H9 (cell line): Measurements from ENCODE around the gene IGSF9B. TPM values are rescaled to one million over a fixed set of nuclear protein-coding genes. Genes with fewer than 3 reads are reported as not detected.

Experiments
- DNase-seq: peaks from one replicate; pipeline ENCODE4 v3.0.0-alpha.2; 2017
- H2AFZ ChIP-seq: one replicate; pipeline ENCODE4 v1.6.1; 2013; ENCODE audit warnings: mild to moderate bottlenecking, low read length, control low read depth, moderate library complexity
- H2AK5ac ChIP-seq: 2 replicates; pipeline ENCODE4 v1.6.1; 2013; ENCODE audit warnings: low read length, control low read depth, mixed read lengths; ENCODE audit not compliant: insufficient read length
- H2BK120ac ChIP-seq: one replicate; pipeline ENCODE4 v1.6.1; 2013; ENCODE audit warnings: low read depth, mild to moderate bottlenecking, low read length, control low read depth, inconsistent platforms; ENCODE audit not compliant: poor library complexity, severe bottlenecking
- H2BK12ac ChIP-seq: 2 replicates; pipeline ENCODE4 v1.6.1; 2013; ENCODE audit warnings: low read length, control low read depth, mixed read lengths, low read depth; ENCODE audit not compliant: insufficient read length
- H2BK15ac ChIP-seq: 2 replicates; pipeline ENCODE4 v1.6.1; 2013; ENCODE audit warnings: low read depth, low read length, control low read depth
- H2BK20ac ChIP-seq: one replicate; pipeline ENCODE4 v1.6.1; 2013; ENCODE audit warnings: low read depth, mild to moderate bottlenecking, low read length, control low read depth, inconsistent platforms; ENCODE audit not compliant: poor library complexity, severe bottlenecking
- H2BK5ac ChIP-seq: 2 replicates; pipeline ENCODE4 v1.6.1; 2013; ENCODE audit warnings: low read length, control low read depth, mixed read lengths; ENCODE audit not compliant: insufficient read length
- H3K14ac ChIP-seq: 2 replicates; pipeline ENCODE4 v1.6.1; 2013; ENCODE audit warnings: low read length, control low read depth; ENCODE audit not compliant: insufficient read depth
- H3K18ac ChIP-seq: 2 replicates; pipeline ENCODE4 v1.6.1; 2013; ENCODE audit warnings: low read depth, mild to moderate bottlenecking, mixed read lengths, low read length, control low read depth; ENCODE audit not compliant: insufficient read length
- H3K23ac ChIP-seq: 2 replicates; pipeline ENCODE4 v1.6.1; 2013; ENCODE audit warnings: low read length, control low read depth, mixed read lengths, low read depth; ENCODE audit not compliant: insufficient read length
- H3K23me2 ChIP-seq: 2 replicates; pipeline ENCODE4 v1.6.1; 2013; ENCODE audit warnings: low read depth, mild to moderate bottlenecking, mixed read lengths, low read length, control low read depth; ENCODE audit not compliant: insufficient read length, poor library complexity, severe bottlenecking
- H3K27ac ChIP-seq: 2 replicates; pipeline ENCODE4 v1.5.1; 2013; ENCODE audit warnings: low read length, control low read depth, mixed read lengths, low read depth; ENCODE audit not compliant: insufficient read length
- H3K27me3 ChIP-seq: 2 replicates; pipeline ENCODE4 v1.6.1; 2013; ENCODE audit warnings: low read length, control low read depth, inconsistent platforms; ENCODE audit not compliant: insufficient read depth
- H3K4ac ChIP-seq: 2 replicates; pipeline ENCODE4 v1.6.1; 2013; ENCODE audit warnings: low read depth, mild to moderate bottlenecking, control low read depth, inconsistent platforms, low read length, moderate library complexity
- H3K4me1 ChIP-seq: 2 replicates; pipeline ENCODE4 v1.6.1; 2013; ENCODE audit warnings: low read length, control low read depth, inconsistent platforms; ENCODE audit not compliant: insufficient read depth
- H3K4me2 ChIP-seq: 2 replicates; pipeline ENCODE4 v1.6.1; 2013; ENCODE audit warnings: low read length, control low read depth, mixed read lengths; ENCODE audit not compliant: insufficient read length, insufficient read depth
- H3K56ac ChIP-seq: 2 replicates; pipeline ENCODE4 v1.6.1; 2013; ENCODE audit warnings: low read depth, mild to moderate bottlenecking, mixed read lengths, low read length, control low read depth; ENCODE audit not compliant: insufficient read length
- H3K79me1 ChIP-seq: 2 replicates; pipeline ENCODE4 v1.6.1; 2013; ENCODE audit warnings: low read depth, mild to moderate bottlenecking, moderate library complexity, low read length, control low read depth, inconsistent platforms; ENCODE audit not compliant: insufficient read depth, poor library complexity, severe bottlenecking
- H3K79me2 ChIP-seq: 2 replicates; pipeline ENCODE4 v1.6.1; 2013; ENCODE audit warnings: low read length, control low read depth, inconsistent platforms; ENCODE audit not compliant: insufficient read depth
- H3K9ac ChIP-seq: 2 replicates; pipeline ENCODE4 v1.6.1; 2013; ENCODE audit warnings: low read length, control low read depth, mixed read lengths; ENCODE audit not compliant: insufficient read length; ENCODE audit errors: extremely low read depth
- H3K9me3 ChIP-seq: one replicate; pipeline ENCODE4 v1.6.1; 2013; ENCODE audit warnings: low read depth, low read length, inconsistent platforms; ENCODE audit not compliant: control insufficient read depth
- H3T11ph ChIP-seq: one replicate; pipeline ENCODE4 v1.6.1; 2013; ENCODE audit warnings: mild to moderate bottlenecking, low read length, control low read depth, inconsistent platforms
- H4K20me1 ChIP-seq: one replicate; pipeline ENCODE4 v1.6.1; 2013; ENCODE audit not compliant: control insufficient read depth, insufficient read length, insufficient read depth
- H4K5ac ChIP-seq: 2 replicates; pipeline ENCODE4 v1.6.1; 2013; ENCODE audit warnings: low read depth, mild to moderate bottlenecking, mixed read lengths, low read length, control low read depth; ENCODE audit not compliant: insufficient read length
- H4K8ac ChIP-seq: replicated peaks from 2 replicates; pipeline ENCODE4 v1.6.1; 2013; ENCODE audit warnings: low read length, control low read depth, mixed read lengths, low read depth; ENCODE audit not compliant: insufficient read length
- H4K91ac ChIP-seq: 2 replicates; pipeline ENCODE4 v1.6.1; 2013; ENCODE audit warnings: low read depth, mild to moderate bottlenecking, moderate library complexity, mixed read lengths, low read length, control low read depth; ENCODE audit not compliant: insufficient read length
- H3K27ac Mint-ChIP-seq, 3 experiments: 2 replicates in 2 of 3; 3 replicates in 1 of 3; pipeline ENCODE4 v1.8.0; 2020 to 2021; ENCODE audit warnings: mixed read lengths in 3 of 3, mild to moderate bottlenecking in 1 of 3, moderate library complexity in 1 of 3
- H3K27me3 Mint-ChIP-seq: 2 replicates; pipeline ENCODE4 v1.8.0; 2021; ENCODE audit warnings: low read depth, mild to moderate bottlenecking, moderate library complexity, mixed read lengths
- H3K36me3 Mint-ChIP-seq, 3 experiments: 2 replicates in 2 of 3; 3 replicates in 1 of 3; pipeline ENCODE4 v1.8.0; 2020 to 2021; ENCODE audit warnings: low read depth in 3 of 3, mixed read lengths in 3 of 3; ENCODE audit not compliant: insufficient read depth in 1 of 3
- H3K4me1 Mint-ChIP-seq, 2 experiments: 2 replicates each; pipeline ENCODE4 v1.8.0; 2020; ENCODE audit warnings: mixed read lengths in 2 of 2
- H3K4me3 Mint-ChIP-seq, 2 experiments: 2 replicates in 1 of 2; 3 replicates in 1 of 2; pipeline ENCODE4 v1.8.0; 2020 to 2021; ENCODE audit warnings: mild to moderate bottlenecking in 2 of 2, mixed read lengths in 2 of 2, moderate library complexity in 1 of 2
- H3K9me3 Mint-ChIP-seq, 2 experiments: 2 replicates in 1 of 2; 3 replicates in 1 of 2; pipeline ENCODE4 v1.8.0; 2020; ENCODE audit warnings: mild to moderate bottlenecking in 2 of 2, mixed read lengths in 2 of 2, moderate library complexity in 1 of 2
- CTCF ChIP-seq: fragments of 200-600 bp; sonication (generic); conservative IDR thresholded peaks from 3 replicates; pipeline ENCODE4 v1.8.0; 2021; ENCODE audit warnings: antibody characterized with exemption, mild to moderate bottlenecking
- WGBS: extraction: QIAGEN DNeasy Blood & Tissue Kit; methylation state at CpG from one replicate; pipeline ENCODE4 v1.1.7; 2013; ENCODE audit warnings: missing lambda C conversion rate, low lambda C conversion rate, mixed read lengths; ENCODE audit not compliant: insufficient read length; ENCODE audit errors: extremely low coverage; 5-methylcytosine and 5-hydroxymethylcytosine counted together
- total RNA-seq: library from RNA; stranded (reverse); gene quantifications from 2 replicates; pipeline ENCODE4 v1.2.1, GENCODE V29; 2021

The IGSF9B gene
- total RNA-seq, 1 experiment from 2014 or later, result 25.7 TPM

GRCh38 chr11:133889893-133890292 lies 66.9 kb downstream of the IGSF9B start:
- no peak overlapping the region for H2BK5ac ChIP-seq
- H4K8ac ChIP-seq, result no peak overlapping the region
- H3K27me3 ChIP-seq, result no peaks in the 10 kb centered on the region
- peaks cover 17% of the 10 kb centered on the region for H3K27me3 Mint-ChIP-seq
- TF ChIP-seq CTCF, result no peak
- no peaks in the 10 kb centered on the region for H3K9me3 ChIP-seq
- no peak overlapping the region for H4K91ac ChIP-seq
- H2AK5ac ChIP-seq, result no peak overlapping the region
- no peak overlapping the region for H3T11ph ChIP-seq
- no peak overlapping the region for H2AFZ ChIP-seq
- H3K9me3 Mint-ChIP-seq, result no peaks in the 10 kb centered on the region; a peak in 1 of 5 replicates
- no peaks in the 10 kb centered on the region for H3K79me2 ChIP-seq
- H3K56ac ChIP-seq, result no peak overlapping the region
- H3K36me3 Mint-ChIP-seq, result no peaks in the 10 kb centered on the region; a peak in 2 of 7 replicates
- H3K4me3 Mint-ChIP-seq, result no peak overlapping the region
- peaks cover 5 to 6% of the 10 kb centered on the region in 2 experiments for H3K4me1 Mint-ChIP-seq
- no peak overlapping the region for H3K4ac ChIP-seq
- no peak for DNase-seq
- H3K27ac Mint-ChIP-seq, result no peak overlapping the region
- no CpG with 5 or more reads among the region's 3 CpGs for WGBS
- no peaks in the 10 kb centered on the region for H3K4me1 ChIP-seq
- H3K9ac ChIP-seq, result no peak overlapping the region
- no peak overlapping the region for H3K18ac ChIP-seq
- no peak overlapping the region for H2BK15ac ChIP-seq
- H3K14ac ChIP-seq, result no peak overlapping the region
- H3K23me2 ChIP-seq, result no peaks in the 10 kb centered on the region
- no peaks in the 10 kb centered on the region for H4K20me1 ChIP-seq
- no peak overlapping the region for H3K27ac ChIP-seq
- H4K5ac ChIP-seq, result no peak overlapping the region
- H3K79me1 ChIP-seq, result no peaks in the 10 kb centered on the region
- no peak overlapping the region for H2BK12ac ChIP-seq
- no peak overlapping the region for H3K4me2 ChIP-seq
- H2BK120ac ChIP-seq, result no peak overlapping the region
- no peak overlapping the region for H2BK20ac ChIP-seq
- H3K23ac ChIP-seq, result no peak overlapping the region
